ENCODE data around the gene RNU1-1.
"Not testable (repeated sequence)": the region's sequence is repeated elsewhere in the genome, so short reads cannot be mapped to it uniquely, and the experiment has no call there.

DNA sequence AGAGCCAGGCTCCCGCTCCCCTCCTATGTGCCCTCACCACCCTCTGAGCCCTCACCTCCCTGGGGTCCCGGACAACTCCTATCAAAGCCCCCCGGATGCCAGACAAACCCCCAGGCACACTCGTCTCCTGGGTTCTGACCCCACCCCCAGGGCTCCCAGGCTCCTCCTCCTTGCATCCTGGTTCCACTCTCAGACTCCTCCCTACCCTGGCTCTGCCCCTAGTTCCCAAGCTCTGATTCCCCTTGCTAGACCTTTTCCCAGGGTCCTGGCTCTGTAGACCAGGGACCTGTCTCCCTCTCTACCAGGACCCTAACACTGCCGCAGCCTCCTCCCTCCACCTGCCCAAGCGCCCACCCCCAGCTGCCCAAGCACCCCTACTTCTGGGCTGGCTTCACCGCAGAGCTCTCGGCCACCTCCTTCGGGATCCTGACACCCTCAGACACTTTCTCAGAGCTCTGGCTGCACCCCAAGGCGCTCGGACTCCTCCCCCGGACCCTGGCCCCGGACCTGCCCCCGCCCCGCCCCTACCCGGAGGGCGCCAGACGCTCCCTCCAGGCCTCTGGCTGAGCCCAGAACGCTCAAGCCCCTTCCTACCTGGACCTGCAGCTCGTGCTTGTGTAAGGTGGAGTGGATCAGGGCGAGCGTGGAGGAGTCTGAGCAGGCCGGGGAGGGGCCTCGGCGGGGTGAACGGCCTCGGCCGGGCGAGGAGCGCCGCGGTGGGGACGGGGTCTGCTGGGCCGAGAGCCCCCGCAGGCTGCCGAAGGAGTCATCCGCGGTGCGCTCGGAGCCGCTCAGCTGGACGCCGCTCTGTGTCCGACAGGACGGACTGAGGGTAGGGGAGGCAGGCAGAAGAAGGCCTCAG is 30.2 kb downstream of the RNU1-1 start:
- not testable (repeated sequence) for TF ChIP-seq POLR2A (IDR thresholded peaks at IDR 0.05)
- TF ChIP-seq, protein P1, sequence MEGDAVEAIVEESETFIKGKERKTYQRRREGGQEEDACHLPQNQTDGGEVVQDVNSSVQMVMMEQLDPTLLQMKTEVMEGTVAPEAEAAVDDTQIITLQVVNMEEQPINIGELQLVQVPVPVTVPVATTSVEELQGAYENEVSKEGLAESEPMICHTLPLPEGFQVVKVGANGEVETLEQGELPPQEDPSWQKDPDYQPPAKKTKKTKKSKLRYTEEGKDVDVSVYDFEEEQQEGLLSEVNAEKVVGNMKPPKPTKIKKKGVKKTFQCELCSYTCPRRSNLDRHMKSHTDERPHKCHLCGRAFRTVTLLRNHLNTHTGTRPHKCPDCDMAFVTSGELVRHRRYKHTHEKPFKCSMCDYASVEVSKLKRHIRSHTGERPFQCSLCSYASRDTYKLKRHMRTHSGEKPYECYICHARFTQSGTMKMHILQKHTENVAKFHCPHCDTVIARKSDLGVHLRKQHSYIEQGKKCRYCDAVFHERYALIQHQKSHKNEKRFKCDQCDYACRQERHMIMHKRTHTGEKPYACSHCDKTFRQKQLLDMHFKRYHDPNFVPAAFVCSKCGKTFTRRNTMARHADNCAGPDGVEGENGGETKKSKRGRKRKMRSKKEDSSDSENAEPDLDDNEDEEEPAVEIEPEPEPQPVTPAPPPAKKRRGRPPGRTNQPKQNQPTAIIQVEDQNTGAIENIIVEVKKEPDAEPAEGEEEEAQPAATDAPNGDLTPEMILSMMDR (IDR thresholded peaks at IDR 0.05) = not testable (repeated sequence)

Data from esophagus squamous epithelium (tissue), 4 donors.